Duodenal mucosa (tissue), 2 donors: ENCODE data around the gene CPN1.

ENCODE experiments used
- H3K27ac ChIP-seq: one replicate; pipeline ENCODE4 v1.7.0; 2013; ENCODE audit warnings: low read depth, low read length
- H3K27me3 ChIP-seq, 2 donors: one replicate each; pipeline ENCODE4 v1.7.0; 2013; ENCODE audit warnings: low read length in 2 of 2, control low read depth in 1 of 2; ENCODE audit not compliant: insufficient read depth in 2 of 2, control insufficient read depth in 1 of 2
- H3K36me3 ChIP-seq, 2 donors: one replicate each; pipeline ENCODE4 v1.7.0; 2013; ENCODE audit warnings: low read length in 2 of 2, control low read depth in 1 of 2; ENCODE audit not compliant: insufficient read depth in 2 of 2, control insufficient read depth in 1 of 2
- H3K4me1 ChIP-seq, 2 donors: one replicate each; pipeline ENCODE4 v1.7.0; 2013; ENCODE audit warnings: low read length in 2 of 2, control low read depth in 1 of 2; ENCODE audit not compliant: insufficient read depth in 2 of 2, control insufficient read depth in 1 of 2
- H3K4me3 ChIP-seq, 2 donors: one replicate each; pipeline ENCODE4 v1.7.0; 2013; ENCODE audit warnings: low read length in 2 of 2, low read depth in 1 of 2
- H3K9ac ChIP-seq, 2 donors: one replicate each; pipeline ENCODE4 v1.7.0; 2013; ENCODE audit warnings: low read length in 2 of 2, low read depth in 1 of 2
- H3K9me3 ChIP-seq, 2 donors: one replicate each; pipeline ENCODE4 v1.7.0; 2013; ENCODE audit warnings: low read length in 2 of 2, control low read depth in 1 of 2; ENCODE audit not compliant: control insufficient read depth in 1 of 2

Gene CPN1

DNA sequence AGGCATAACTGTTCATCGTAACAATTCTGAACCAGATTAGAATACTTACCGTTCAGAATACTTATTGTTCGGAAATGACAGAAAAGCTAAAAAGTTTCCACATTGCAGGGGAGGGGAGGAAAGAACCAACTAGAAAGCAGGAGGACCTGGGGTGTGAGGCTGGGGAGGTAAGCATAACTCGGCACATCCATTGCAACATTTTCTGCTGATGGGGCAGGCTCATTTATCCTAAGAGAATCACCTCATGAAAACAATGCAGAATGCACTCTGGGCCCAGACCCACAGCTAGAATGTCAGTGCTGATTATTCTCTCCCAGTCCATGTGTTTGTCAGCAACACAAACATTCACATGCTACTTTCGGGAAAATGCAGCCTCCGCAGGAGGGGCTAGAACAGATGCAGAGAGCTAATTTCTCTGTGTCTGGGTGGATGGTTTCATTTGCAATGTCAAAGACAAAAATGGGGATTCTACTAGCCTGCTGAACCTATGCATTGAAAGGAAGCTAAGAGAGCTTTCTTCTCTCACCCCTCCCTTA is 81.5 kb downstream of the CPN1 start:
- Histone ChIP-seq H3K9me3 (no peaks in the 10 kb centered on the region), H3K4me1 (no peaks in the 10 kb centered on the region), H3K27ac (no peak overlapping the region), H3K4me3 (no peak overlapping the region), H3K36me3 (no peaks in the 10 kb centered on the region), H3K9ac (no peak overlapping the region), H3K27me3 (no peaks in the 10 kb centered on the region)

DNA sequence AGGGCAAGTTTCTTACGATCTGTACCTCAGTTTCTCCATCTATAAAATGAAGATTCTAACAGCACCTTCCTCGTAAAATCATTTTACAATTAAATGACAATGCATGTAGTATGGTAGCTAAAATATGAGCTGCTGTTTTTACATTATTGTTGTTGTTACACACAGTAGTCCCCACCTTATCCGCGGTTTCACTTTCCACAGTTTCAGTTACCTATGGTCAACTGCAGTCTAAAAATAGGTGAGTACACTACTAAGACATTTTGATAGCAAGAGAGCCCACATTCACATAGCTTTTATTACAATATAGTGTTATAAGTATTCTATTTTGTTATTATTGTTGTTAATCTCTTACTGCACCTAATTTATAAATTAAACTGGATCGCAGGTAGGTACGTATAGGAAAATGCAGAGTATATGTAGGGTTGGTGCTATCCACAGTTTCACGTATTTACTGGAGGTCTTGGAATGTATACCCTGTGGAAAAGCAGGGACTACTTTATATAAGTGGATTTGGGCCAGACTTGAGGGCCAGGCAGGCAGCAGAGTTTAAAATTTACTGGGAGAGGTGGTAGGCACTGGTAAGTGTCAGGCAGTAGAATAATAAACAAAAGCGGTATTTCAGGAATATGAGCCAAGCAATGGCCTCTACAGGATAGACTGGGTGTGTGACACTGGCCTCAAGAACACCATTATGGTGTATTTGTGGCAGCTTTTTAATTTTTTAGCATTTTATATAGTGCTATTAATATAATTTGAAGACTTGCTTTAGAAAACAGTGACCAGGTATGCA is 82.2 kb downstream of the CPN1 start:
- no peaks in the 10 kb centered on the region for H3K9me3 ChIP-seq
- no peak overlapping the region for H3K27ac ChIP-seq
- peaks cover 0 to 3% of the 10 kb centered on the region in 2 donors for H3K4me1 ChIP-seq
- H3K36me3 ChIP-seq, result no peaks in the 10 kb centered on the region
- no peak overlapping the region for H3K4me3 ChIP-seq
- no peaks in the 10 kb centered on the region for H3K27me3 ChIP-seq
- no peak overlapping the region for H3K9ac ChIP-seq

DNA sequence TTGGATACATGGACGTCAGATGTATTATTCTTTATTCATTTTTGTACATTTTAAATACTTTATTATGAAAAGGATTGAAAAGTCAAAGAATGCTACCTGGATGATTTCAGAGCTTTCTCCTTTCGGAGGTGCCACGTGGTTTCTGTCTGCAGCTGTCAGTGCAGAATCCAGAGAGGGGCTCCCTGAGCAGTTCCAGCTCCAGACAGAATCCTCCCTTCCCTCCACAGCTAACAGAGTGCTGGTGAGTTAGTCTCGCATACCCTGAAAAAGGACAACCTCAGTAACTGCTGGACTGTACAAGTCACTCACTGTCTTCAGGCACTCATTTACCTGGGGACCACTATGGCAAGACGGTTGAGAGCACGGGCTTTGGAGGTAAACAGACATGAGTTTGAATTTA is 82.8 kb downstream of the CPN1 start:
- Histone ChIP-seq H3K4me1 (peaks cover 6 to 9% of the 10 kb centered on the region in 2 donors), H3K9ac (no peak overlapping the region), H3K27me3 (no peaks in the 10 kb centered on the region), H3K36me3 (no peaks in the 10 kb centered on the region), H3K27ac (no peak overlapping the region), H3K4me3 (no peak overlapping the region), H3K9me3 (no peaks in the 10 kb centered on the region)

DNA sequence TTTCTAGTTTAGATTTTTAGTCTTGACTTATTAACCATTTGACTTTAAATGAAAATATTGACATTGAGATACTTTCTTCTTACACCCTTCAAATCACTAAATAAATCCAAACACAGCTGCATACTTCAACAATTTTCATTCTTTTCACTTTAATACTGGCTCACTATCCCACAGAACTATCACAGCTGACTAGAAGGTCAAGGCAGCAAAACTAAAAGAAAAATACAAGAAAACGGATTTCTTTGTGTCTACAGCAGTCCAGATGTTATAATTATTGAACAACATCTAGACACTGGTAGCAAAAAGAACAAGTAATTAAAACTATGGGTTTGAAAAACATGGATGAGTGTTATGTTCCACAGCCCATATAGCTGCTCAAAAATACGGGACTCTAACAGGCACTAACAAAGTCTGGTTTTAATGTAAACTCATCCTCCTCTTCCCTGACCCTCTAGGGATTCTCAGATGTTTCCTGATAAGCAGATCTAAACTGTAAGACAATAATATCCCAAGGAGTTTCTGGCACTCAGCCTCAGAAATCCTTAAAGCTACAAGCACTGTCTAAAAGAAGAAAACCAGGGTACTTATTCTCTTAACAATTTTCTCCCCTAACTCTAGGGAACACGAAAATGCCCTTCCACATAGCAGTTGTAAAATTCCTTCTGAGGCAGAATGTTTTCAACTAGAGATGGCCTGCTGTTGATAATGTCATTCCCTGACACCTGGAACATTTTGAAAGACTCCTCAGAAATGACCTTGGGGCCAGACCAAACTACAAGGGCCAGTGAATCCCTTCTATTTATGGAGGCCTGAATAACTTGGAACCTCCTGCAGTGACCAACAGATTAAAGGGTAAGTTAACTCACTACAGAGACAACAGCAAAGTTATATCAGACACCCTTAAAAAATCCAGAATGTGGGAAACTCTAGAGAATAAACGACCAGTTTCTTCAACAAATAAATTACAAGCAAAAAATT is 84.7 kb downstream of the CPN1 start:
- Histone ChIP-seq H3K4me3 (no peak overlapping the region), H3K36me3 (no peaks in the 10 kb centered on the region), H3K27me3 (no peaks in the 10 kb centered on the region), H3K27ac (no peak overlapping the region), H3K4me1 (peaks cover 8 to 11% of the 10 kb centered on the region in 2 donors), H3K9me3 (no peaks in the 10 kb centered on the region), H3K9ac (no peak overlapping the region)

DNA sequence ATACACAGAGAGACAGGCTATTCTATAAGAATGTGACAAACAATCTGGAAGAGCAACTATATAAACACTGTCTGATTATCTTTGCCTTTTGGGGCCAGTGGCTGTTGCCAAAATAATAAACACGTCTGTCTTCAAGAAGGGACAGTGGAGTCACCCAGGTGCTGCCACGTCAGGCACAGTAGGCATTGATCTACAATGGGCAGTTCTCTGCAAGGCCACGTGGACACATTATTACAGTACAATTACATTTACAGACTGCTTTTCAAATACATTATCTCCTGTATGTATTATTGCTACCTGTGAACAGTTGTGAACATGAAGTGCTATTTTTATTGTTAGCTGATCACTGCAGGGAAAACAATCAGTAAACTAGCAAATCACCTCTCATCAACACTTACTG is 86.0 kb downstream of the CPN1 start:
- no peaks in the 10 kb centered on the region for H3K36me3 ChIP-seq
- H3K4me1 ChIP-seq, result peaks cover 8 to 11% of the 10 kb centered on the region in 2 donors
- no peak overlapping the region for H3K27ac ChIP-seq

DNA sequence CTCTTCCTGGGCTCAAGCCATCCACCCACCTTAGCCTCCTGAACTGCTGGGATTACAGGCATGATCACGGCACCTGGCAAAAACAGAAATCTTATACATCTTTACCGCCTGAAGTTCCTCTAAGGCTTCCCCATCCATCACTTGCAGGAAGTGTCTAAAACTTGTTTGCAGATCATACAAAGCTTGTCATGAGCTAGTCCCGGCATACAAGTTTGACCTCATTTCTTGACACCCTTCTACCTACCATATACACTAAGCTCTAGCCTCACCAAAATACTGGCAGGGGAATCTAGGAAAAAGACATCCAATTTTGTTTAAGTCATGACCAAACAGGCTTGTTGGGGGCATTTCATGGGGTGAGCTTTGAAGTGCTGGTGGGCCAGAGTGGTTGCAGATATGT is 86.4 kb downstream of the CPN1 start:
- Histone ChIP-seq H3K4me1 (peaks cover 8 to 11% of the 10 kb centered on the region in 2 donors), H3K36me3 (no peaks in the 10 kb centered on the region), H3K27ac (no peak overlapping the region), H3K9ac (no peak overlapping the region), H3K4me3 (no peak overlapping the region), H3K27me3 (no peaks in the 10 kb centered on the region), H3K9me3 (no peaks in the 10 kb centered on the region)

More for the DNA sequence above, 86.0 kb downstream of the CPN1 start:
- Histone ChIP-seq H3K27me3 (no peaks in the 10 kb centered on the region), H3K9ac (no peak overlapping the region), H3K4me3 (no peak overlapping the region), H3K9me3 (no peaks in the 10 kb centered on the region)

DNA sequence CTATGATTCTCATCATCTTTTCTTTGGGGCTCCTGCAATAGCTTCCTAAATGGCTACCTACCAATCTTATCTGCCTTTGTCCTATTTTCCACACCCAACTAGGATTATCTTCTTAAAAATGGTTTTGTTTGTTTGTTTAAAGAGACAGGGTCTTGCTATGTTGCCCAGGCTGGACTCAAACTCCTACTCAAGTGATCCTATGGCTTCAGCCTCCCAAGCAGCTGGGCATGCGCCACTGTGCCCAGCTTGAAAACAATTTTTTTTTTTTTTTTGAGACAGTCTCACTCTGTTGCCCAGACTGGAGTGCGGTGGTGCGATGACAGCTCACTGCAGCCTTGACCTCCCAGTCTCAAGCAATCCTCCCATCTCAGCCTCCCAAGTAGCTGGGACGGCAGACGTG is 86.9 kb downstream of the CPN1 start:
- H3K27ac ChIP-seq, result no peak overlapping the region
- H3K4me1 ChIP-seq, result peaks cover 8 to 11% of the 10 kb centered on the region in 2 donors

DNA sequence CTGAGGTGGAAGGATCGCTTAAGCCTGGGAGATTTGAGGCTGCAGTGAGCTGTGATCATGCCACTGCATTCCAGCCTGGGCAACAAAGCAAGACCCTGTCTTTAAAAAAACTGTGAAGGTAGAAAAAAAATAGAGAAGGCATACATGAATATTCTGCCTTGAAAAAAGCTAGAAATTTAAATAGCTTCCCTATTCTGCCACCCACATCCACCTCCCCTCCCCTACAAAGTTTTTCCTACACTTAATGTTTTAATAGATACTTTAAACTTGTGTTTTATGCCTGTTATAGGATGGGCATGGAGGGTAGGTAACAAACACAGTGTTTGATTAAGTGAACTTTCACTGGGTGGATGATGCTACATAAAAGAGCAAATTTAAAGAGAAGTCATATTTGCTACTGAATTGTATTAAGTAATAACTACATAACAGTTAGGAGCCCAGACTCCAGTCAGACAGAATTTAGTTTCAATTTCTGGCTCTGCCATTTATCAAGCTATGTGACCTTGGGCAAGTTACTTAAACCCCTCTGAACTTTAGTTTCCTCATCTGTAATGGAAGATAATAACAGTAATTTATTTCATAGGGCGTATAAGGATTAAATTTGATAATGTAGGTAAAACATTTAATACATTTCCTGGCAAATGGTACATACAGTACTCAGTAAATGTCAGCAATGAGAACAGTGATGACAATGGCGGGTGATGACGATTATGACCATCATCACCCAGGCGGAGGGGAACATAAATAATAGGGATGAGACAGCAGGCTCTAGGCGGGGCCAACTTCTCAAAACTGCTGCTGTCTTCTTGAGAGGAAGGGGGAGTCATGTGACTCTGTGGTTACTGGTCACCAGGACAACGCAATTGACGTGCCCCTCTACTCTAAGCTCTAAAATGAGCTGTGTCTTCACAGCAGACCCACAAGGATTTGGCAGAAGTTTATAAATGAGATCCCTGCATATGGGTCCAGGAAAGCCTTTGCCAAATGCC is 87.7 kb downstream of the CPN1 start:
- Histone ChIP-seq H3K9ac (no peak overlapping the region), H3K9me3 (no peaks in the 10 kb centered on the region), H3K4me3 (peak overlapping the region; percentile 11 to 21), H3K27ac (no peak overlapping the region), H3K4me1 (peaks cover 8 to 11% of the 10 kb centered on the region in 2 donors), H3K27me3 (no peaks in the 10 kb centered on the region), H3K36me3 (no peaks in the 10 kb centered on the region)

More for the DNA sequence above, 86.9 kb downstream of the CPN1 start:
- H3K4me3 ChIP-seq, result no peak overlapping the region
- no peaks in the 10 kb centered on the region for H3K27me3 ChIP-seq
- H3K9ac ChIP-seq, result no peak overlapping the region
- no peaks in the 10 kb centered on the region for H3K36me3 ChIP-seq
- no peaks in the 10 kb centered on the region for H3K9me3 ChIP-seq
